IPS-NIHi11 (cell line): Measurements from ENCODE around the gene VDR.

Experiments
- DNase-seq: peaks from one replicate; pipeline ENCODE4 v3.0.0; 2012; ENCODE audit warnings: mixed read lengths, low spot score

VDR gene

DNA sequence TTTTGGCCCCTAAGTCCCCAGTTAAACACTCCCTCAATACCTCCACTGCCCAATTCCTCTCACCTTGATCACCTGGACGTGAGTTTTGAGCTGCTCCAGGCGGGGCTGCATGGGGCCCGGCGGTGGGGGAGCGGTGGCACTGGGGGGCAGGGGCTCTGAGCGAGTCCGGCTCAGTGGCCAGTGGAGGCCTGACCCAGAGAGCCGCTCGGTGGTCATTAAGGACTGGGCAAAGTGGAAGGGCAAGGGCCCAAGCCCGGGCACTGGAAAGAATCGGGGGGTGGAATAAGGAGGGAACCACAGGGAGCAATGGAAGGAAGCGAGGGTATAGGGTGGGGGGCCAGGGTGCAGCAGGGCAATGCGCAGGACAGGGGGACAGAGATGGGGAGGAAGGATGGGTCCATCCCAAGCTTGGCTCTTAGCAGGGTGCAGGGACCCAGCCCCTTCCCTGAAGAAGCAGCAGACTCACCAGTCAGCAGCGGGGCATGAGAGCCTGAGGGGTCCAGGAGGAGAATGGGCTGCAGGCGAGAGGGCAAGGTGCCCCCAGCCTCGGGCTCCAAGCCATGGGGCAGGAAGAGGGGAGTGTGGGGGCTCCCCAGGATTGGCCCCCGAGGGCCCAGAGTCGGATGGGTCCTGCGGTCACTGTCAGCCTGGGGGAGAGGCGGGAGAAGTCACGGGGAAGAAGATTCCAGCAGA lies 109.5 kb downstream of the VDR start:
- DNase-seq, result no peak

DNA sequence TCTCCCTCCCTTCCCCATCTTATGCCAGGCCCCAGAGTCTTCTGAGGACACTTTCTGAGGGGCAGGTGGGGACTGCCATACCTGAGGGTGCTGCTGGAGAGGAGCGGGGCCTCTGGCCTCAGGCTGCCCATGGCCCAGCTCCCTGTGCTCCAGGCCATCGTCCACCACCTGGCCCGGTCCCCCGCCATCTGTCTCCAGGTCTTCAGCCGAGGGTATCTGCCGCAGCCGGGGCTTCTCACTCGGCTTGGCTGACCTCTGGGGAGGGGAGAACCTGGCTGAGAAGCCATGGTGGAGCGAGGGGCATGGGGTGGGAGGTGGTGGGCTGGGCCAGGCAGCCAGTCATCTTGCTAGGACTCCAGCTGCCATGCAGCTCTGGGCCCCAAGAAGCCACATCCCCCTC lies 110.1 kb downstream of the VDR start:
- DNase-seq, result no peak

DNA sequence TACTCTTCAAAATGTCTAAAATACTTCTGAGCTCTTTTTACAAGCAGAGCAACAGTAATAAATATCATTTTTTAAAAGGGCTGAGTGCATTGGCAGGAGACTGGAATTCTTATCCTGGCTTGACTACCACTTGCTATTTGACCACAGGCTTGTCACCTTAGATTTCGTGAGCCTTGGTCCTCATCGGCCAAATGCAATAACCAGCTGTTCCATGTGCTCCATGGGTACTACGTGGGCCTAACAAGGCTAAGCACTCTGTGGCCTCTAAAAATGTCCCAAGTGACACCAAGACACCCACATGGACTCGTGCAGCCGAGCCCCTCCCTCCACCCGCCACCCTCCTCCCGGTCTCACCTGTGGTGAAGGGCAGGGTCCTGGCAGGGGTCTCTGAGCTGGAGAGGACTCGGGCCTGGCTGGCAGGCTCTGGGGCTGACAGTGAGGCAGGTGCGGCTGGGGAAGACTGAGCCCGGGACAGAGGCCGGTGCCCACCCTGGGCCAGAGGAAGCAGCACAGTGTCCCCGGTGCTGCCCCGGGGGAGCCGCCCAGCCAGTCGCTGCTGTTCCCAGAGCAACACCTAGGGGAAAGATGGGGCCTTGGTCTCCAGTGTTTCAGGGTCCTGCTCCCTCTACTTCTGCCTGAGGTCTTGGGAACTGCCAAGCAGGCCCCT lies 111.6 kb downstream of the VDR start:
- DNase-seq, result no peak

DNA sequence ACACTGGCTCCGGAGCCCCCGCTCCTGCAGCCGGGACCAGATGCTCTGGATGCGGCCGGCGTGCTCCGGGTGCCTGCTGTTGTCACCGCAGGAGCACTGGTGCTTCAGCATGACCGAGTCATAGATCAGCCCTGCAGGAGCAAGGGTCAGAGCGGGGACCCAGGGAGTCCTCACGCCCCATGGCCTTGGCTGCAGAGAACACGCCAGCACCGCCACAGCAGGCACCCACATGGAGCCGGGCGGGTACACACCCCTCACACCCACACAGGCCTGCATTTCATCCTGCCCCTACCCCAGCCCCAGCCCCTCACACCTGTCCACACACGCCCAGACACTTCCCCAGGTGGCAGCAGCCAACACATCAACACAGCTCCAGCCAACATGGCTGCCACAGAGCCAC lies 112.9 kb downstream of the VDR start:
- no peak for DNase-seq
